ENCODE results near the gene TTC23L.
"Not testable (repeated sequence)": the region's sequence is repeated elsewhere in the genome, so short reads cannot be mapped to it uniquely, and the experiment has no call there.

Gene TTC23L

GRCh38 chr5:34838785-34839714, at the start of gene TTC23L:
TTC23L (plus strand) TSS chr5:34839164; CDS start chr5:34840672, 1,508 bp downstream.
- DNase-seq = peak; percentile 92

GRCh38 chr5:34789639-34790038, 49.3 kb upstream of the TTC23L start:
- DNase-seq = no peak

GRCh38 chr5:34790069-34790468, 48.9 kb upstream of the TTC23L start:
- DNase-seq = no peak

GRCh38 chr5:34791761-34792244, 47.2 kb upstream of the TTC23L start:
- no peak for DNase-seq

- no peak for DNase-seq
Measured at GRCh38 chr5:34802834-34803563, 36.0 kb upstream of the TTC23L start.

GRCh38 chr5:34803974-34804732, 34.8 kb upstream of the TTC23L start:
- no peak for DNase-seq

GRCh38 chr5:34804913-34805312, 34.1 kb upstream of the TTC23L start:
- DNase-seq = no peak

- no peak for DNase-seq
Measured at GRCh38 chr5:34806532-34806931, 32.4 kb upstream of the TTC23L start.

- DNase-seq = no peak
Measured at GRCh38 chr5:34811706-34812105, 27.3 kb upstream of the TTC23L start.

- no peak for DNase-seq
Measured at GRCh38 chr5:34813509-34813908, 25.5 kb upstream of the TTC23L start.

- DNase-seq = no peak
Measured at GRCh38 chr5:34817558-34818351, 21.2 kb upstream of the TTC23L start.

- no peak for DNase-seq
Measured at GRCh38 chr5:34818717-34819116, 20.2 kb upstream of the TTC23L start.

GRCh38 chr5:34820593-34820992, 18.4 kb upstream of the TTC23L start:
- DNase-seq = no peak

- DNase-seq = no peak
Measured at GRCh38 chr5:34822956-34823715, 15.8 kb upstream of the TTC23L start.

GRCh38 chr5:34826347-34826746, 12.6 kb upstream of the TTC23L start:
- DNase-seq = no peak

GRCh38 chr5:34827588-34828506, 11.1 kb upstream of the TTC23L start:
- DNase-seq = no peak

GRCh38 chr5:34830827-34831226, 8.1 kb upstream of the TTC23L start:
- DNase-seq = not testable (repeated sequence)

- DNase-seq = no peak
Measured at GRCh38 chr5:34831303-34831702, 7.7 kb upstream of the TTC23L start.

- no peak for DNase-seq
Measured at GRCh38 chr5:34832568-34832967, 6.4 kb upstream of the TTC23L start.

GRCh38 chr5:34833090-34833489, 5.9 kb upstream of the TTC23L start:
- DNase-seq = no peak
